HG03175 (cell line): Measurements from ENCODE around the gene RAB11A.
A peak's percentile ranks its signal among the peaks of the same experiment; 100 is the strongest.

ENCODE experiments used
- ATAC-seq: cut with Tn5 transposase; IDR thresholded peaks from one replicate; pipeline ENCODE4 v1.9.1; 2021; ENCODE audit warnings: mild to moderate bottlenecking, moderate library complexity; ENCODE audit not compliant: unreplicated experiment

Gene RAB11A

GRCh38 chr15:65916041-65916663 lies 46.9 kb downstream of the RAB11A start:
- no peak for ATAC-seq

DNA sequence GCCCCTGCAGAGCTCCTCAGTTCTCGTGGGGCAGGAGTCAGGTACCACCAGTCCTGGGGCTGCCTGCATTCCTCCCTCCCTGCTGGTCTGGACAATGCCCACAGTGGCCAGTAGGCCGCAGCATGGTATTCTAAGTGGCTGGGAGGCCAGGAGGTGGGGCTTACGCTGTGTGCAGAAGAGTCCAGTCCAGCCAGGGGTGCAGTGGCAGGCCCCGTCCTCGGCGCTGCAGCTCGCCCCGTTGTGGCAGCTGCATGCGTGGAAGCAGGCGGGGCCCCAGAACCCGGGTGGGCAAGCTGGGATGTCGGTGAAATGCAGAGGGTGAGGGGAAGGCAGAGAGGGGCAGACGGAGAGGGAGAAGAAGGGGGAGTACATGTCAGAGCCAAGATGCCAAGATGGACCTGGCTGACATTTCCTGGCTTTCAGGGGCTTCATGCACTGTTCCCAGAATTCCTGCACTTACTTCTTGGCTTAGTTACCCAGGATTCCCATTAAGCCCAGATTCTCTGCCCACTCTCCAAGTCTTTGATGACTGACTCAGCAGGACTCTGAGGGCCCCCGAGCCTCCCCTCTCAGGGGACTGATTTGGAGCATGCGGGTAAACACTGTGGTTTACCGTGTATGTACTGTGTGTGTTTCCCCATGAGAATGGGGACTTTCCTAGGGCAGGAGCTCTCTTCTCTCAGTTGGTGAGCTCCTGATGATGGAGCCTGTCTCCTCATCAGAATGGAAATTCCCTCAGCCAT lies 47.5 kb downstream of the RAB11A start:
- peak; percentile 44 for ATAC-seq

DNA sequence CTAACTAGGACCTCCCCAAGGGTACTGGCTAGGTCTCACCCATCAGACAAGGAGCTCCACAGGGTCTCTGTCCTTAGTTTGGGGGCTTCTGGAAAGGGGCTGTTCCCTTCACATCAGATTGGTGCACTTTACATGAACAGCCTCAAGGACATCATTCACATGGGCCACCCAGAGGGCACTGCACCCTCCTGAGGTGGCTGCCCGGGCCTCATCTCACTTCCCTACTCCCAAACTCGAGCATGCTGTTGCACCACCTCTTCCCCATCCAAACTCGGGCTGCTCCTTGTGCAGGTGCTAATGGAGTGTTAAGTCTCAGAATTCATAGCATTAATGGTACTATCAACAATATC lies 48.1 kb downstream of the RAB11A start:
- ATAC-seq, result no peak

GRCh38 chr15:65917936-65918335 lies 48.6 kb downstream of the RAB11A start:
- ATAC-seq, result no peak

DNA sequence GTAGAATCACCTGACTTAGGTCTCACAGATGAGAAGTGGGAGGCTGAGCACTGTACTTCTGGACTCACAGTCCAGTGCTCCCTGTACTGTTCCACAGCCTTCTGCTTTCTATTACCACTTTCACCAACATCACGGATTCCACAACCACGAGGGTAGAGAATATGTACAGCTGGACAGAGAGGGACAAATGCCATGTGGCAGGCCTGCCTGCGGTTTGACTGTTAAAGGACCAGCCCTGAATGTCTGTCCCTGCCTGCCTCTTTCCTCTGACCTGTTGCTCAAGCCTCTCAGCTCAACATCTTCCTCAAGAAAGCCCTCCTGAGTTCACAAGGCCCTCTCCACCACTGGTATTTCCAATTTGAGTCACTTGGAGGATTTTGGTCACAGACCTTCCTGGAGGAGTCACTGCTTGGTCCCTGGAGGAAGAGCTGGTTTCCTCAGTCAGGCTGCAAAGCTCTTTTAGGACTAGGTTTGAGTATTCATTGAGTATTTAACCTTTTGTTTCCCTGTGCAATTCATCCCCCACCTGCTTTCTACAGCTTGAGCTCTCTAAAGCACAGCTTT lies 49.1 kb downstream of the RAB11A start:
- ATAC-seq, result no peak

DNA sequence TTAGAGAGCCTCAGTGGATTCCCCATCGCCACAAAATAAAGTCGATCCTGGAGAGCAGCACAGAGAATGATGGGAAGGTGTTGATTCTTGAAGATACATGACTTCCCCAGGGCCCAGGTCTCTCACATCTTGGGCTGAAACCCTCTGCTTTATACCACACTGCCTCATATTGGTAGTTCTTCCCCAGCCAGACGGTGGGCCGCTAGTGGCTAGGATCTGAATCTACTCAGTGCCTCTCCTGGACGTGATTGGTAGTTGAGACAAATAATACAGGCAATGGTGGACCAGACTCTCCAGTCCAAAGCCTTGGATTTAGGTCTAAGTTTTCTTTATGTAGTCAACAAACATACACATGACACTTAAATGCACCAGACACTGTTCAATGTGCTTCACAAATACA lies 49.7 kb downstream of the RAB11A start:
- no peak for ATAC-seq

- ATAC-seq, result no peak
Measured at GRCh38 chr15:65919353-65919752, 50.1 kb downstream of the RAB11A start.

GRCh38 chr15:65920121-65920520 lies 50.8 kb downstream of the RAB11A start:
- ATAC-seq, result no peak

DNA sequence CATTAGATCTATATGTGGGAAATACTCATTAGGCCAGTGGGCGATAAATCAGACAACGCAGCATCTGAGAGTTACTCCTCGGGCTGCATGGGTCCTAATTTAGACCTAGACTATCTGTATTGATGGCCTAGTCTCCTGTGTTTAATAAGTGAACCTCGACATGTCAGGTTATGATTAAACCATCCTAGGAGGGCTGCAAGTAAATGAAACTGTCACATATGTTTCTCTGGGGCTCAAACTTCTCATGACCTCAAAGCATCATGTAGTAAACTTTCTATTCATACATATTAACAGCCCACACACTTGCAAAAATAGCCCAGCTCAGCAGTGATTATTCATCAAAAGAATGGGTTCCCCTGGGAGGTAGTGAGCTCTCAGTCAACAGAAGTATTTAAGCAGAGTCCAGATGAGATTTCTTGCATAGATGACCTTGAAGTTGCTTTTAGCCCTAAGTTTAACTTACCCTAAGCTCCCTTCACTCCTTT lies 51.6 kb downstream of the RAB11A start:
- peak; percentile 55 for ATAC-seq

GRCh38 chr15:65921780-65922179 lies 52.5 kb downstream of the RAB11A start:
- ATAC-seq, result no peak

DNA sequence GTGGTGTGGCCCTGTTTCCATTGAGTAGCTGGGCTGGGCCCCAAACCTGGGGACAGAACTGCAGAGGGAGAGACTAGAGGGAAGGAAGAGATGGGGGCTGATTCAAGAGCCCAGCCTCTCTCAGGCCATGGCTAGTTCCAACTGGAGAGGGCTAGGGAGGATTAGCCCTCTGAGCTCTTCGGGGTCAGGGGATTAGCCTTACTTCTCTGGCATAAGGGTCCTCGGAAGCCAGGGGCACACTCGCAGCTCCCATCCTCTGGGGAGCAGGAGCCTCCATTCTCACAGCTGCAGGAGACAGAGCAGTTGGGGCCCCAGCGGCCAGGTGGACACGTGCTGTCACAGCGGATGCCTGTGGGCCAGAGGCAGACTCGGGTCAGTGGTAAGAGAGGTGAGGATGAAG lies 53.3 kb downstream of the RAB11A start:
- ATAC-seq, result no peak

DNA sequence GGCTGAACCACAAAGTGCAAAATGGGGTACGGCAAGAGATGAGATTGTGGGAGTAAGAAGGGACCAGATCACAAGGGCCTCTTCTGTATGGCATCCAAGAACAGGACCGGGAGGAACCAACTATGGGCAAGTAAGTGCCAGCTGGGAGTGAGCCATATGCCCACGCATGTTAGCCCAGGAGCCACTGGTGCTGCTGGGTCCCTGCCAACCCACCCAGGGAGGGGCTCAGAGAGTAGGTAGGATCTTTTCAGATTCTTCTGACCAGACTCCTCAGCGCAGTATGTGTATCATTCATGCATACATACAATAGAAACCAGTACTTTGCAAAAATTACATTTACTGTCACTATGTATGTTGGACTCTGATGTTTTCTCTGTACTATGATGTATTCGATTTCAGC lies 54.0 kb downstream of the RAB11A start:
- no peak for ATAC-seq

DNA sequence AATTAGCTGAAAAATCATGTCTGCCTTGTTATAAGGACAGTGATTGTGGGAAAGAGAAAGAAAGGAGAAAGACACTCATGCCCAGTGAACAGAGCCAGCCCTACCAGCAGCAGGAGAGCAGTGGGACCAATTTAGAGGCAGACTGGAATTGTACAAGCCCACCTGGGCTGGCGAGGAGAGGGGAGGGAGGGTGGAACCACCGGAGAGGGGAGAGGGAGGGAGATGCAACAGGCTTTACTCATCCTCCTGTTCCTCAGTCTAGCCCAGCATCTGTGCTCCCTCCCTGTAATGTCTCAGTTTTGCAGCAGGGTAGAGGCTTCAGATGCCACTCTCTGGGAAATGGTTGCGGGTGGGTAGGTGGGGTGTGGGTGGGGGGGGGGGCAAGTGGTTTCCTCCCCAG lies 54.7 kb downstream of the RAB11A start:
- no peak for ATAC-seq

DNA sequence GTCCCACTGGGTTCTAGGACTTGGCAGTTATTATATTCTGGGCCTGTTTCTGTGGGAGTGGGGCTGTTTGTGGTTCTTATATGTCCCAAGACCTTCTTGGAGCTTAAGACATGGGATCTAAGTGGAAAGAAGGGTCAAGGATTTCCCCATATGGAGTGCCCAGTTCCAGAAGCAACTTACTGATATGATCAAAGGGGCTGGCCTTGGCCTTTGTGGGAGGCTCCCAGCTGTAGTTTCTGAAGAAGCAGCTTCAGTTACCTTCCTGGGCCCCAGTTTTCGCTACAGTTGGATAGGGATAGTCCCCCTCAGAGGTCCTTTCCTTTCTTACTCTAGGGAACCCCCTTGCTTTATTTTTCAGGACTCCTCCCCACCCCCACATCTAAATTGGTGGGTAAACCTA lies 56.0 kb downstream of the RAB11A start:
- ATAC-seq, result no peak

DNA sequence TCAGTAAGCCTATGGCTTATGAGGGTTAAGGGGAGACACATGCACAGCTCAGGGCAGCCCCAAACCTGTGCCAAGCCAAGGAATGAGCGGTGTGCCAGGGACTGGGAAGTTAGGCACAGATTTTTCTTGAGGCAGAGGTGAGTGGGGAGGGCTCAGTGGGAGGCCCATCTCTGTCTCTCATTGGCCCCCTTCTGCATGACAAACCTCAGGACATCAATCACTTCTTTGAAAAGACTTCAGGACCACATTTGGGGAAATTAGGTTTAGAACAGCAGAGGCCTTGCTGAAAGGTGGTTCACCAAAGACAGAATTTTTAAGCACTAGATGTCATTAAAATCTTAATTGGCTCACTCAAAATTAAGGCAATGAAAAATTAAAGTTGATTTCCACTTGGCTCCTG lies 57.2 kb downstream of the RAB11A start:
- ATAC-seq, result no peak

DNA sequence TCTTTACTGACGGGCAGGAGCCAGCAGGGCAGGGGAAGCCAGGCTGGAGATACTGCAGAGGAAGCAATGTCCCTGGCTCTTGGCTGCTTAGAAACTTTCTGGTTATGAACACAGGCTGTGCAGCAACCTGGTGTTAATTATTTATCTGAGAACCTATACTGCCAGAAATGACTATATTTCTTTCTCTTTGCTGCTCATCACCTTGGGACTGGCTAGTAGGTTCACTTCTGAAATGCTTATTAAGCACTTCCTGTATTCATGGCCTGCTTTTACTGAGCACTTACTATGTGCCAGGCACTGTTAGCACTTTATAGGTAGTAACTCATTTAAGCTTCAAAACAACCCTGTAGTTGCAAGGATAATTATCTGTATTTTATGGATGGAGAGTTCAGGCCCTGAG lies 57.6 kb downstream of the RAB11A start:
- ATAC-seq, result peak; percentile 85

DNA sequence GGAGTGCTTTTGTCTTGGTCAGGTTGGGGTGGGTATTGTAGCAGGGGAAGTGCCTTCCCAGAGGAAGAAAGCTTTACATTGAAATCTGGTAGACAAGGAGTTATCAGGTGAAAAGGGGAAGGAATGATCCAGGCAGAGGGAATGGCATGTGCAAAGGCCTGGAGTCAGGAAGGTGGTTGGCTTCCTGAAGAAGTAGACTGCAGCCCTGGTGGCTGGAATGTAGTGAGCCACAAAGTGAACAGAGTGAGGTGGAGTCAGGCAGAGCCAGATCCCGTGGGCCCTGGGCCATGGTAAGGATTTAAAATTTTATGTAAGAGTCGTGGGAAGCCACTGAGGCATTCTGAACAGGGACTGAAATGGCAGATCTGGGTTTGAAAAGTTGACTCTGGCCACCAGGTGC lies 58.3 kb downstream of the RAB11A start:
- ATAC-seq, result no peak

DNA sequence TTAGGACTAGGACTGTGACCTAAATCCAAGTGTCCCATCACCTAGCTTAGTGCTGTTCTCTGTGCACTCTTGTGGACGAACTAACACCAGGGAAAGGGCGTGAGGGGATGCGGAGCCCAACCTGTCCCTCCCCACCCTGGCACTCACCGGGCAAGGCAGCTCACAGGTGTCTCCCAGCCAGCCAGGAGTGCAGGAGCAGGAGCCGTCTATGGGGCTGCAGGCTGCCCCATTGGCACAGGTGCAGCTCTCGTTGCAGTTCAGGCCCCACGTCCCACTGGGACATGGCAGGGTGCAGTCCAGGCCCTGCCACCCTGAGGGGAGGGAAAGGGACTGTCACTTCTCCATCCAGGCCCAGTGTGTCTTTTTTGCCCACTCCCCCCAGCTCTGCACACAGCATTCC lies 60.3 kb downstream of the RAB11A start:
- ATAC-seq, result no peak

DNA sequence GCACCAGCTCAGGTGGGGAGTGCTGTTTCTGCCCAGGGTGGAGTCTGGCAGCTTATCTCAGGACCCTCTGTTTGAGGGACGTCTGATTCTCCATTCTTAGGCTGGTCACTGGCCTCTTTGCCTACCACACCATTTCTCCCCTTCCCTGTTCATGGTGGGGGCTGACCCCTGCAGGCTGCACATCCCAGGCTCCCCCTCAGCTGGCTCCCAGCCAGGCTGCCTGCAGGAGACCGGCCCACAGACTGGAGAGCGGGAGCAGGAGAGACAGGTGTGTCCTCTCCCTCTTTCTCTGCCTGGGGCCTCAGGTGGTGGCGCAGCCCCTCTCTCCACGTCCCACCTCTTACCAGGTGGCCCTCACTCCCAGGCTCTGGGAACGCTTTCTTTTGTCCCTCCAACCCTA lies 60.8 kb downstream of the RAB11A start:
- no peak for ATAC-seq

GRCh38 chr15:65931221-65931620 lies 61.9 kb downstream of the RAB11A start:
- ATAC-seq, result no peak

GRCh38 chr15:65935391-65935790 lies 66.1 kb downstream of the RAB11A start:
- no peak for ATAC-seq

DNA sequence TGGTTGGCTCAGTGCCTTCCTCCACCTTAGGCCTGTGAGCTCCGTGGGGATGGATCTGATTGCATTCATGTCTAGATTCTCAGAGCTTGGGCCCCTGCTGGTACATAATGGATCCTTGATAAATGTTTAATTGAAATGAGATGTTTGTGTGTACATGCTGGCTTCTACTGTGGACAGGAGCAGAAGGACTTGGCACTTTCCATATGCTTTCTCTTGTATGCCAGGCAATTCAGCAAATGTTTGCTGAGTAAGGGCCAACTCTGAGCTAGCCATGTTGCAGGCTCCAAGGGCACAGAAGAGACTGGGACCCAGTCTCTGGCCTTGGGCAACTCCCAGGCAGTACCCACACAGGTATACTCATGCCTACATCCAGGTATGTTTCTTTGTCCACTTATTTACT lies 67.0 kb downstream of the RAB11A start:
- no peak for ATAC-seq
